Spleen (tissue), 11 donors: Measurements from ENCODE around the gene BTBD1. TPM values are rescaled to one million over a fixed set of nuclear protein-coding genes. Genes with fewer than 3 reads are reported as not detected.
"Not testable (repeated sequence)": the region's sequence is repeated elsewhere in the genome, so short reads cannot be mapped to it uniquely, and the experiment has no call there.

Experiments used
- DNase-seq: peaks from one replicate; pipeline ENCODE4 v3.0.0-alpha.2; 2020
- H3K27ac ChIP-seq, 8 donors: fragments of 200-600 bp; sonication (generic) in 7 of 8; 1 replicate in 4 of 8; 2 replicates in 4 of 8; pipeline versions ENCODE4 v1.5.0 to v1.8.0; 2016 to 2021; ENCODE audit warnings: inconsistent platforms in 4 of 8, mild to moderate bottlenecking in 4 of 8, moderate library complexity in 1 of 8
- H3K27me3 ChIP-seq, 7 donors: fragments of 200-600 bp; sonication (generic) in 6 of 7; replicated peaks in 1 of 7; 1 replicate in 4 of 7; 2 replicates in 3 of 7; pipeline versions ENCODE4 v1.5.0 to v1.8.0; 2016 to 2021; ENCODE audit warnings: inconsistent platforms in 3 of 7, mild to moderate bottlenecking in 1 of 7
- H3K36me3 ChIP-seq, 6 donors: fragments of 200-600 bp; sonication (generic) in 5 of 6; 1 replicate in 4 of 6; 2 replicates in 2 of 6; pipeline versions ENCODE4 v1.5.0 to v1.8.0; 2016 to 2021; ENCODE audit warnings: inconsistent platforms in 2 of 6
- H3K4me1 ChIP-seq, 6 donors: fragments of 200-600 bp; sonication (generic) in 5 of 6; 1 replicate in 3 of 6; 2 replicates in 3 of 6; pipeline versions ENCODE4 v1.5.0 to v1.8.0; 2016 to 2021; ENCODE audit warnings: inconsistent platforms in 3 of 6
- H3K4me3 ChIP-seq, 8 donors: fragments of 200-600 bp; sonication (generic) in 7 of 8; 1 replicate in 4 of 8; 2 replicates in 4 of 8; pipeline versions ENCODE4 v1.5.0 to v1.8.0; 2016 to 2021; ENCODE audit warnings: inconsistent platforms in 4 of 8, mild to moderate bottlenecking in 4 of 8, moderate library complexity in 2 of 8
- H3K9me3 ChIP-seq, 8 donors: fragments of 200-600 bp; sonication (generic) in 7 of 8; 1 replicate in 4 of 8; 2 replicates in 4 of 8; pipeline versions ENCODE4 v1.5.0 to v1.8.0; 2016 to 2021; ENCODE audit warnings: inconsistent platforms in 4 of 8
- POLR2A ChIP-seq, 3 donors: fragments of 450-650 bp; IDR thresholded peaks; one replicate each; pipeline ENCODE4 v1.5.1; 2017; ENCODE audit warnings: antibody characterized with exemption in 3 of 3, mild to moderate bottlenecking in 1 of 3
- POLR2AphosphoS5 ChIP-seq, 3 donors: sonication (generic); formaldehyde crosslinking; IDR thresholded peaks; one replicate each; pipeline ENCODE4 v1.5.1; 2017; ENCODE audit warnings: antibody characterized with exemption in 3 of 3
- WGBS, 5 donors: extraction: QIAGEN DNeasy Blood & Tissue Kit in 3 of 5; methylation state at CpG; one replicate each; pipeline versions ENCODE4 v1.1.5 to v1.1.7; 2013 to 2018; 5-methylcytosine and 5-hydroxymethylcytosine counted together
- intact Hi-C: fragments of 100-400 bp; cut with DNase I; formaldehyde crosslinking; loops from one replicate; pipeline ENCODE4 v1.15.0; 2023; ENCODE audit warnings: low total_unique reads
- polyA plus RNA-seq, 3 donors: library from polyadenylated mRNA; stranded (reverse); fragments of 200-250 nt; gene quantifications; one replicate each; pipeline ENCODE4 v1.2.1, GENCODE V29; 2013
- total RNA-seq, 7 donors: library from RNA; depleted of rRNA in 3 of 7; stranded (reverse); fragments of >200 nt in 3 of 7; fragmentation: NEBNext Ultra II Directional in 4 of 7; extraction: Animal tissue kit (Norgen Biotek cat#: 25700) in 4 of 7; gene quantifications; one replicate each; pipeline versions ENCODE4 v1.1.0 to v1.2.1, GENCODE V29; 2016 to 2021
- TF ChIP-seq, protein P1 (sequence below), 11 experiments: fragments of 200-600 bp in 7 of 11; fragments of 450-650 bp in 4 of 11; sonication (generic) in 4 of 11; IDR thresholded peaks in 8 of 11; conservative IDR thresholded peaks in 3 of 11; 1 replicate in 7 of 11; 2 replicates in 4 of 11; pipeline versions ENCODE4 v1.4.0 to v1.8.0; 2016 to 2021; ENCODE audit warnings: antibody characterized with exemption in 11 of 11, inconsistent platforms in 4 of 11, mild to moderate bottlenecking in 1 of 11
- donor health status: healthy with polysubstance abuse.
- donor health status: DM: no; HTN: no; CAD: no; lungs with moderate emphysema.
- donor health status: DM: no; HTN: no; CAD: no.
- donor health status: Bipolar disorder and iron deficiency.
- donor health status: healthy.
- donor health status: DM: no; HTN: no; CAD: no.
- donor health status: DM: yes; HTN: yes; CAD: no.

BTBD1 gene
- total and polyA plus RNA-seq, 10 donors: 14.9 to 70.8 (median 45.7) TPM

DNA sequence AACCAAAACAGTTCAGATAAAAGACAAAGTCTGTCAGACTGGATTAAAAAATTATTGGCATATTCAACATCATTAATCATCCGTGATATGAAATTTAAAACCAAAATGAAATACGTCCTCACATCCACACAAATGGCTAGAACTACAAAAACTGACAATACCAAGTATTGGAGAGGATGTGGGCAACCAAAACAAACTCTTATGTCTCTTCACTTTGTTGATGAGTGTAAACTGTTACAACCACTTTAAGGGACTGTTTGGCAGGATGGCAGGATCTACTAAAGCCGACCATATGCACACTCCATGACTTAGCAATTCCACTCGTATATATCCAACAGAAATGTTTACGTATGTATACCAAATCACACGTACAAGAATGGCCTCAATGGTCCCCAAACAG is 30.8 kb downstream of the BTBD1 start:
- TF ChIP-seq POLR2A (IDR thresholded peaks at IDR 0.05): no peak
- H3K9me3 ChIP-seq: peaks cover 0 to 9% (median 0%) of the 10 kb centered on the region in 8 donors
- no peak overlapping the region for H3K4me3 ChIP-seq
- H3K4me1 ChIP-seq: peaks cover 0 to 26% (median 0%) of the 10 kb centered on the region in 6 donors
- no peaks in the 10 kb centered on the region for H3K27me3 ChIP-seq
- no peak for DNase-seq
- intact Hi-C loops: no loop called here
- H3K27ac ChIP-seq: no peak overlapping the region
- H3K36me3 ChIP-seq: peaks cover 0 to 85% (median 30%) of the 10 kb centered on the region in 6 donors
- WGBS, 5 donors: 92 to 95% (median 94%) methylated on average over 6 of the region's 6 CpGs

DNA sequence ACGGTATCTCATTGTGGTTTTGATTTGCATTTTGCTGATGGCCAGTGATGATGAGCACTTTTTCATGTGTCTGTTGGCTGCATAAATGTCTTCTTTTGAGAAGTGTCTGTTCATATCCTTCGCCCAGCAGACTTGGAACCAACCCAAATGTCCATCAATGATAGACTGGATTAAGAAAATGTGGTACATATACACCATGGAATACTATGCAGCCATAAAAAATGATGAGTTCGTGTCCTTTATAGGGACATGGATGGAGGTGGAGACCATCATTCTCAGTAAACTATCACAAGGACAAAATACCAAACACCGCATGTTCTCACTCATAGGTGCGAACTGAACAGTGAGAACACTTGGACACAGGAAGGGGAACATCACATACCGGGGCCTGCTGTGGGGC is 35.8 kb downstream of the BTBD1 start:
- peaks cover 0 to 88% (median 43%) of the 10 kb centered on the region in 6 donors for H3K36me3 ChIP-seq
- H3K27me3 ChIP-seq, intact Hi-C loops, H3K27ac ChIP-seq, H3K9me3 ChIP-seq, H3K4me1 ChIP-seq, DNase-seq, H3K4me3 ChIP-seq: not testable (repeated sequence)
- 95 to 99% (median 97%) methylated on average over 6 of the region's 6 CpGs for WGBS, 5 donors

DNA sequence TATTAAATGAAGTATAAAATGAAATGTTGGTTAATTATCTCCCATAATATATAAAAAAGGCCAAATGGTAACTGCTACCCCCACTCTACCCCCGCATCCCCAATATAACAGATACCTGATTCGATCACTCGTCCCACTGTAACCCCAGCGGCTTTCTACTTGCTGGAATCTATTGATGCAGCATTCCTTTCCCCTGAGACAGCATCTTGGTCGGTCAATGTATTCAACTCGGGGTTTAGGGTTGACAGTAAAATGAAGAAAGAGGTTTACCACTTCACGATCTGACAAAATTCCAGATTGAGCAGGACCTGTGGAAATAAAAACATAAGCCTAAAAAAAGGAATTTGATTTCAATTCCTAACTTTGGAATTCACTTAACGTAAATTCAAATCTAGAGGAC is 37.0 kb downstream of the BTBD1 start:
- no peaks in the 10 kb centered on the region for H3K27me3 ChIP-seq
- peaks cover 0 to 89% (median 44%) of the 10 kb centered on the region in 6 donors for H3K36me3 ChIP-seq
- H3K27ac ChIP-seq: no peak overlapping the region
- 95 to 98% (median 97%) methylated on average over 8 of the region's 8 CpGs for WGBS, 5 donors
- DNase-seq: no peak
- intact Hi-C loops: no loop called here
- TF ChIP-seq, protein P1, sequence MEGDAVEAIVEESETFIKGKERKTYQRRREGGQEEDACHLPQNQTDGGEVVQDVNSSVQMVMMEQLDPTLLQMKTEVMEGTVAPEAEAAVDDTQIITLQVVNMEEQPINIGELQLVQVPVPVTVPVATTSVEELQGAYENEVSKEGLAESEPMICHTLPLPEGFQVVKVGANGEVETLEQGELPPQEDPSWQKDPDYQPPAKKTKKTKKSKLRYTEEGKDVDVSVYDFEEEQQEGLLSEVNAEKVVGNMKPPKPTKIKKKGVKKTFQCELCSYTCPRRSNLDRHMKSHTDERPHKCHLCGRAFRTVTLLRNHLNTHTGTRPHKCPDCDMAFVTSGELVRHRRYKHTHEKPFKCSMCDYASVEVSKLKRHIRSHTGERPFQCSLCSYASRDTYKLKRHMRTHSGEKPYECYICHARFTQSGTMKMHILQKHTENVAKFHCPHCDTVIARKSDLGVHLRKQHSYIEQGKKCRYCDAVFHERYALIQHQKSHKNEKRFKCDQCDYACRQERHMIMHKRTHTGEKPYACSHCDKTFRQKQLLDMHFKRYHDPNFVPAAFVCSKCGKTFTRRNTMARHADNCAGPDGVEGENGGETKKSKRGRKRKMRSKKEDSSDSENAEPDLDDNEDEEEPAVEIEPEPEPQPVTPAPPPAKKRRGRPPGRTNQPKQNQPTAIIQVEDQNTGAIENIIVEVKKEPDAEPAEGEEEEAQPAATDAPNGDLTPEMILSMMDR (IDR thresholded peaks at IDR 0.05 in 8 of 11, conservative IDR thresholded peaks at IDR 0.05 in 3 of 11): no peak
- TF ChIP-seq POLR2AphosphoS5 (IDR thresholded peaks at IDR 0.05) (no peak), POLR2A (IDR thresholded peaks at IDR 0.05) (no peak)
- H3K4me1 ChIP-seq: peaks cover 0 to 5% (median 0%) of the 10 kb centered on the region in 6 donors
- H3K9me3 ChIP-seq: peaks cover 0 to 6% (median 0%) of the 10 kb centered on the region in 8 donors
- H3K4me3 ChIP-seq: no peak overlapping the region

DNA sequence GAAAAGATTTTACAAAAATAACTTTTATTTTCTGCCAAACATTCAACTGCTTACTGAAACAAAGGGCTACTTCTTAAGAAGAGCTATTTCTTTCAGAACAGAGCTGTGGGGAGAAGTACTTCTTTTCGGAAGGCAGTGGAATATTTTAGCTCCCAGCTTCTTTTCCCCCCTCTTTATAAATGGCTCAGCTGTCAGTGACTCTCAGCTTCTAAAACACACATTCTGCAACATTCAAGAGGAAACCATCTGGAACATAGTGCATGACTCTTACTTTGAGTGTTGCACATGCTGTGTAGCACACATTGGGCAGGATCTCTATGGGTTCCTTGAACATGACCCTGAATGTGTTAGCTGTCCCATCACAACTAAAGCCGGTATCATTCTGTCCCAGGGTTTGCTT is 48.6 kb downstream of the BTBD1 start:
- no peak overlapping the region for H3K27ac ChIP-seq
- H3K4me1 ChIP-seq: peaks cover 0 to 23% (median 0%) of the 10 kb centered on the region in 6 donors
- H3K27me3 ChIP-seq: no peaks in the 10 kb centered on the region
- H3K4me3 ChIP-seq: no peak overlapping the region
- DNase-seq: no peak
- no peaks in the 10 kb centered on the region for H3K9me3 ChIP-seq
- peaks cover 0 to 78% (median 49%) of the 10 kb centered on the region in 6 donors for H3K36me3 ChIP-seq
- TF ChIP-seq, protein P1 (IDR thresholded peaks at IDR 0.05 in 8 of 11, conservative IDR thresholded peaks at IDR 0.05 in 3 of 11): no peak
- TF ChIP-seq POLR2A (IDR thresholded peaks at IDR 0.05) (no peak), POLR2AphosphoS5 (IDR thresholded peaks at IDR 0.05) (no peak)
- WGBS, 5 donors: 91 to 98% (median 96%) methylated on average over 2 of the region's 2 CpGs
- intact Hi-C loops: no loop called here

DNA sequence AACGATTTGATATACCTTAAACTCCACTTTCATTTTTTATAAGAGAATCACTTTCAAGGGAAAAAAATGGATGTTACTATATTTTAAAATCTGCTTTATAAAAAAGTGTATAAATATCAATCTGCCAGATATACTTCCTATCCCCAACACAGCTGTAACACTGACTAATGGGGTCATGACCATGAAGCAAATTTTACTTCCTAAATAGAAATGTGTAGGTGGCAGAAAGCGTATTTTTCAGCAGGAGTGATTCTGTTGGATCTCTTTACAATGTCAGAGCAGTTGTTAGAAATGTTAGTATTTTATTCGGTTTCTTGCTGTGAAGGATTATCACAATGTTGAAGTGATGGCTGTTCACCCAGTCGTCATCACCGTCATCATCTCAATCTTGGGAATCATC is 50.1 kb downstream of the BTBD1 start:
- 85 to 89% (median 86%) methylated on average over 5 of the region's 5 CpGs for WGBS, 5 donors
- no peaks in the 10 kb centered on the region for H3K27me3 ChIP-seq
- intact Hi-C loops: no loop called here
- peaks cover 5 to 39% (median 11%) of the 10 kb centered on the region in 6 donors for H3K4me1 ChIP-seq
- peaks cover 0 to 63% (median 47%) of the 10 kb centered on the region in 6 donors for H3K36me3 ChIP-seq
- no peak for DNase-seq
- no peak overlapping the region for H3K27ac ChIP-seq
- H3K4me3 ChIP-seq: no peak overlapping the region
- H3K9me3 ChIP-seq: no peaks in the 10 kb centered on the region
- TF ChIP-seq, protein P1 (IDR thresholded peaks at IDR 0.05 in 8 of 11, conservative IDR thresholded peaks at IDR 0.05 in 3 of 11): no peak
- TF ChIP-seq POLR2A (IDR thresholded peaks at IDR 0.05) (no peak), POLR2AphosphoS5 (IDR thresholded peaks at IDR 0.05) (no peak)
